Measurements from ENCODE around the gene RPL36. TPM values are rescaled to one million over a fixed set of nuclear protein-coding genes. Genes with fewer than 3 reads are reported as not detected.

Gene RPL36
- polyA plus RNA-seq, 1 donor (not counting 4 experiments of a cell fraction or from before 2014, with no cell fraction given), result 636 TPM

DNA sequence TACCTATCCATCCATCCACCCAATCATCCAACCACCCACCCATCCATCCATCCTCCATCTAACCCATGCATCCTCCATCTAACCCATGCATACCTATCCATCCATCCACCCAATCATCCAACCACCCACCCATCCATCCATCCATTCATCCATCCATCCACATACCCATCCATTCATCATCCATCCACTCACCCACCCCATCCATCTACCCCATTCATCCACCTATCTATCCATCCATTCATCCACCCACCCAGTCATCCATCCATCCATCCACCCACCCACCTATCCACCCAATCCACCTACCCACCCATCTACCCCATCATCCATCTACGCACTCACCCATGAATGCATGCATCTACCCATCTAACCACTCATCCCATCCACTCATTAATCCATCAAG, 16.3 kb upstream of the RPL36 start:
- no peak overlapping the region for H3K9ac ChIP-seq (ENCODE audit: control insufficient read depth, extremely low read depth, insufficient read depth, low read length)
- FAIRE-seq, result no peak
- no peak overlapping the region for H3K4me3 ChIP-seq (ENCODE audit: control insufficient read depth in 2 of 3, extremely low read depth in 1 of 3, insufficient read depth in 2 of 3, low read depth in 1 of 3, low read length in 3 of 3)
- dilution Hi-C loops (cut with MboI; ENCODE audit: extremely low pct_ligation_motif_present, low sequenced_read_pairs), result no loop called here
- H2AFZ ChIP-seq (ENCODE audit: control insufficient read depth, low read length), result no peak overlapping the region
- no peaks in the 10 kb centered on the region for H3K27me3 ChIP-seq (ENCODE audit: control insufficient read depth, extremely low read depth, insufficient read depth, low read length)
- no peaks in the 10 kb centered on the region for H3K4me1 ChIP-seq (ENCODE audit: control insufficient read depth, extremely low read depth, insufficient read depth, low read length)
- no peaks in the 10 kb centered on the region for H3K79me2 ChIP-seq (ENCODE audit: control insufficient read depth, insufficient read depth, low read length)
- no peaks in the 10 kb centered on the region for H3K9me1 ChIP-seq (ENCODE audit: control insufficient read depth, extremely low read depth, insufficient read depth, low read length)
- no peaks in the 10 kb centered on the region for H3K9me3 ChIP-seq (ENCODE audit: control insufficient read depth, low read depth, low read length)
- no peaks in the 10 kb centered on the region for H4K20me1 ChIP-seq (ENCODE audit: control insufficient read depth, extremely low read depth, insufficient read depth, low read length)
- no peak overlapping the region for H3K27ac ChIP-seq (ENCODE audit: control insufficient read depth, insufficient read depth, low read length)
- H3K4me2 ChIP-seq (ENCODE audit: control insufficient read depth, extremely low read depth, insufficient read depth, low read depth, low read length), result no peak overlapping the region
- H3K36me3 ChIP-seq (ENCODE audit: control insufficient read depth in 2 of 2, extremely low read depth in 1 of 2, insufficient read depth in 2 of 2, low read length in 2 of 2), result peaks cover 16 to 19% of the 10 kb centered on the region in 2 experiments
- no peak for DNase-seq (ENCODE audit: low read depth, low spot score)
- TF ChIP-seq EZH2 (IDR thresholded peaks at IDR 0.05; ENCODE audit: low read length) (no peak), CTCF (optimal IDR thresholded peaks at IDR 0.05 in 1 of 3, IDR thresholded peaks at IDR 0.05 in 1 of 3, conservative IDR thresholded peaks at IDR 0.05 in 1 of 3; ENCODE audit: extremely low read depth in 1 of 3, insufficient read depth in 2 of 3, low read length in 3 of 3) (no peak)

DNA sequence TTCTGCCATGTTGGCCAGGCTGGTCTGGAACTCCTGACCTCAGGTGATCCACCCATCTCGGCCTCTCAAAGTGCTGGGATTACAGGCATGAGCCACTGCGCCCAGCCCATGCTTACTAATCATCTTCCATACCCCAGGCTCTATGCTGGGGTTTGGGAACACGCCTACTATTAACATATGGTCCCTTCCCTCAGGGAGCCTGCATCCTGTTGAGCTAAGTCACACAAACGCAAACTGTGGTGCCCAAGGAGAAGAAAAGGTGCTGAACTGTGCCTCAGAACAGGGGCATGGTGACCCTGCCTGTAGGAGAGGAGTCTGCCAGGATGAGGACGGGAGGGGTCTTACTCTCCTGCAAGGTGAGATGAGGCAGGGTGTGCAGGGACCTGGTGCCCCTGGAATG, 15.4 kb upstream of the RPL36 start:
- H3K9me1 ChIP-seq (ENCODE audit: control insufficient read depth, extremely low read depth, insufficient read depth, low read length), result no peaks in the 10 kb centered on the region
- H3K79me2 ChIP-seq (ENCODE audit: control insufficient read depth, insufficient read depth, low read length), result peaks cover 7% of the 10 kb centered on the region
- no peak for DNase-seq (ENCODE audit: low read depth, low spot score)
- no peaks in the 10 kb centered on the region for H3K9me3 ChIP-seq (ENCODE audit: control insufficient read depth, low read depth, low read length)
- H3K4me1 ChIP-seq (ENCODE audit: control insufficient read depth, extremely low read depth, insufficient read depth, low read length), result peaks cover 7% of the 10 kb centered on the region
- TF ChIP-seq EZH2 (IDR thresholded peaks at IDR 0.05; ENCODE audit: low read length) (no peak), CTCF (optimal IDR thresholded peaks at IDR 0.05 in 1 of 3, IDR thresholded peaks at IDR 0.05 in 1 of 3, conservative IDR thresholded peaks at IDR 0.05 in 1 of 3; ENCODE audit: extremely low read depth in 1 of 3, insufficient read depth in 2 of 3, low read length in 3 of 3) (no peak)
- H3K4me2 ChIP-seq (ENCODE audit: control insufficient read depth, extremely low read depth, insufficient read depth, low read depth, low read length), result no peak overlapping the region
- H3K27me3 ChIP-seq (ENCODE audit: control insufficient read depth, extremely low read depth, insufficient read depth, low read length), result no peaks in the 10 kb centered on the region
- no peak overlapping the region for H3K27ac ChIP-seq (ENCODE audit: control insufficient read depth, insufficient read depth, low read length)
- no peak overlapping the region for H2AFZ ChIP-seq (ENCODE audit: control insufficient read depth, low read length)
- dilution Hi-C loops (cut with MboI; ENCODE audit: extremely low pct_ligation_motif_present, low sequenced_read_pairs), result no loop called here
- H3K4me3 ChIP-seq (ENCODE audit: control insufficient read depth in 2 of 3, extremely low read depth in 1 of 3, insufficient read depth in 2 of 3, low read depth in 1 of 3, low read length in 3 of 3), result no peak overlapping the region
- no peaks in the 10 kb centered on the region for H4K20me1 ChIP-seq (ENCODE audit: control insufficient read depth, extremely low read depth, insufficient read depth, low read length)
- H3K9ac ChIP-seq (ENCODE audit: control insufficient read depth, extremely low read depth, insufficient read depth, low read length), result no peak overlapping the region
- FAIRE-seq, result no peak
- peaks cover 7 to 10% of the 10 kb centered on the region in 2 experiments for H3K36me3 ChIP-seq (ENCODE audit: control insufficient read depth in 2 of 2, extremely low read depth in 1 of 2, insufficient read depth in 2 of 2, low read length in 2 of 2)
